GM18873 (cell line): ENCODE measurements around the gene TXNL4B.

ENCODE experiments used
- ATAC-seq: cut with Tn5 transposase; IDR thresholded peaks from one replicate; pipeline ENCODE4 v1.9.1; 2021; ENCODE audit warnings: mild to moderate bottlenecking, moderate library complexity, moderate number of reproducible peaks; ENCODE audit not compliant: unreplicated experiment, low FRiP score

TXNL4B gene

GRCh38 chr16:72112906-72113615 lies 19.6 kb upstream of the TXNL4B start:
- no peak for ATAC-seq

- ATAC-seq: no peak
These were observed 19.0 kb upstream of the TXNL4B start for GRCh38 chr16:72112452-72112792.

- no peak for ATAC-seq
These were observed 18.4 kb upstream of the TXNL4B start for GRCh38 chr16:72111657-72112451.

GRCh38 chr16:72110662-72111615 lies 17.5 kb upstream of the TXNL4B start:
- no peak for ATAC-seq

GRCh38 chr16:72109966-72110530 lies 16.6 kb upstream of the TXNL4B start:
- no peak for ATAC-seq

GRCh38 chr16:72109300-72109699 lies 15.9 kb upstream of the TXNL4B start:
- ATAC-seq: no peak

- no peak for ATAC-seq
These were observed 15.1 kb upstream of the TXNL4B start for GRCh38 chr16:72108353-72109102.

- ATAC-seq: no peak
These were observed 14.0 kb upstream of the TXNL4B start for GRCh38 chr16:72107371-72107770.

- no peak for ATAC-seq
These were observed 12.6 kb upstream of the TXNL4B start for GRCh38 chr16:72105978-72106377.

- ATAC-seq: no peak
These were observed 11.5 kb upstream of the TXNL4B start for GRCh38 chr16:72104905-72105304.

GRCh38 chr16:72101195-72101594 lies 7.8 kb upstream of the TXNL4B start:
- ATAC-seq: no peak

GRCh38 chr16:72099377-72099818 lies 6.0 kb upstream of the TXNL4B start:
- no peak for ATAC-seq

GRCh38 chr16:72098936-72099335 lies 5.5 kb upstream of the TXNL4B start:
- no peak for ATAC-seq

- ATAC-seq: no peak
These were observed 818 bp upstream of the TXNL4B start for GRCh38 chr16:72094266-72094610.

GRCh38 chr16:72092832-72093447 lies 480 bp downstream of the TXNL4B start:
- ATAC-seq: no peak

GRCh38 chr16:72091217-72091616 lies 2.2 kb downstream of the TXNL4B start:
- ATAC-seq: no peak

GRCh38 chr16:72085002-72085401 lies 8.4 kb downstream of the TXNL4B start:
- ATAC-seq: no peak

- no peak for ATAC-seq
These were observed 9.0 kb downstream of the TXNL4B start for GRCh38 chr16:72084445-72084844.

- no peak for ATAC-seq
These were observed 9.5 kb downstream of the TXNL4B start for GRCh38 chr16:72083778-72084404.
